ENCODE data around the gene ARHGAP11A. TPM values are rescaled to one million over a fixed set of nuclear protein-coding genes. Genes with fewer than 3 reads are reported as not detected.

The ARHGAP11A gene
- polyA plus RNA-seq, 1 donor (not counting 4 experiments of a cell fraction or from before 2014, with no cell fraction given): 11.3 TPM

DNA sequence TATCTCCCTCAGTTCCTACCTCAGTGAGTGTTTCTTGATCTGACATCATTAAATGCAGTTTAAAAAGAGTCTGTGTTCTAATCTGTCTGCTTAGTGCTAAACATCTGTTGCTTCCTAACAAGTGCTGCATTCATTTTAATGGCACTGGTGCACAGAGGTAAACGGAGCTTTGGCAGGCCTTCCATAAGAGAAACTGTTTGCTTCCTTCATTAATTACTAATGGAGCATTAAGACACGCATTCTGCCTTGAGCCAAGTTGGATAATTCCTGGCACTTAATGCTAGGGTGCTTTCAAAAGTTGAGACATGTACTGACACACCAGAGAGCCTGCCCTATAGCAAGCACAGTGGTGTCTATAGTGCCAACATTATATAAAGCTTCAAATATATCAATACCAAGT is 60.9 kb downstream of the ARHGAP11A start:
- H2AFZ ChIP-seq (ENCODE audit: control insufficient read depth, low read length): peak overlapping the region; percentile 8
- no peaks in the 10 kb centered on the region for H4K20me1 ChIP-seq (ENCODE audit: control insufficient read depth, extremely low read depth, insufficient read depth, low read length)
- DNase-seq (ENCODE audit: low read depth, low spot score): no peak
- no peaks in the 10 kb centered on the region for H3K79me2 ChIP-seq (ENCODE audit: control insufficient read depth, insufficient read depth, low read length)
- peak; percentile 26 for FAIRE-seq
- no peak overlapping the region for H3K9ac ChIP-seq (ENCODE audit: control insufficient read depth, extremely low read depth, insufficient read depth, low read length)
- no peak overlapping the region for H3K4me3 ChIP-seq (ENCODE audit: control insufficient read depth in 2 of 3, extremely low read depth in 1 of 3, insufficient read depth in 2 of 3, low read depth in 1 of 3, low read length in 3 of 3)
- TF ChIP-seq, protein P1, sequence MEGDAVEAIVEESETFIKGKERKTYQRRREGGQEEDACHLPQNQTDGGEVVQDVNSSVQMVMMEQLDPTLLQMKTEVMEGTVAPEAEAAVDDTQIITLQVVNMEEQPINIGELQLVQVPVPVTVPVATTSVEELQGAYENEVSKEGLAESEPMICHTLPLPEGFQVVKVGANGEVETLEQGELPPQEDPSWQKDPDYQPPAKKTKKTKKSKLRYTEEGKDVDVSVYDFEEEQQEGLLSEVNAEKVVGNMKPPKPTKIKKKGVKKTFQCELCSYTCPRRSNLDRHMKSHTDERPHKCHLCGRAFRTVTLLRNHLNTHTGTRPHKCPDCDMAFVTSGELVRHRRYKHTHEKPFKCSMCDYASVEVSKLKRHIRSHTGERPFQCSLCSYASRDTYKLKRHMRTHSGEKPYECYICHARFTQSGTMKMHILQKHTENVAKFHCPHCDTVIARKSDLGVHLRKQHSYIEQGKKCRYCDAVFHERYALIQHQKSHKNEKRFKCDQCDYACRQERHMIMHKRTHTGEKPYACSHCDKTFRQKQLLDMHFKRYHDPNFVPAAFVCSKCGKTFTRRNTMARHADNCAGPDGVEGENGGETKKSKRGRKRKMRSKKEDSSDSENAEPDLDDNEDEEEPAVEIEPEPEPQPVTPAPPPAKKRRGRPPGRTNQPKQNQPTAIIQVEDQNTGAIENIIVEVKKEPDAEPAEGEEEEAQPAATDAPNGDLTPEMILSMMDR (optimal IDR thresholded peaks at IDR 0.05 in 1 of 3, IDR thresholded peaks at IDR 0.05 in 1 of 3, conservative IDR thresholded peaks at IDR 0.05 in 1 of 3; ENCODE audit: extremely low read depth in 1 of 3, insufficient read depth in 2 of 3, low read length in 3 of 3): no peak
- TF ChIP-seq EZH2 (IDR thresholded peaks at IDR 0.05; ENCODE audit: low read length): no peak
- peaks cover 5% of the 10 kb centered on the region for H3K4me1 ChIP-seq (ENCODE audit: control insufficient read depth, extremely low read depth, insufficient read depth, low read length)
- H3K36me3 ChIP-seq (ENCODE audit: control insufficient read depth in 2 of 2, extremely low read depth in 1 of 2, insufficient read depth in 2 of 2, low read length in 2 of 2): no peaks in the 10 kb centered on the region
- H3K27ac ChIP-seq (ENCODE audit: control insufficient read depth, insufficient read depth, low read length): no peak overlapping the region
- H3K9me3 ChIP-seq (ENCODE audit: control insufficient read depth, low read depth, low read length): no peaks in the 10 kb centered on the region
- H3K9me1 ChIP-seq (ENCODE audit: control insufficient read depth, extremely low read depth, insufficient read depth, low read length): no peaks in the 10 kb centered on the region
- dilution Hi-C loops (cut with MboI; ENCODE audit: extremely low pct_ligation_motif_present, low sequenced_read_pairs): no loop called here
- no peak overlapping the region for H3K4me2 ChIP-seq (ENCODE audit: control insufficient read depth, extremely low read depth, insufficient read depth, low read depth, low read length)
- H3K27me3 ChIP-seq (ENCODE audit: control insufficient read depth, extremely low read depth, insufficient read depth, low read length): no peaks in the 10 kb centered on the region

DNA sequence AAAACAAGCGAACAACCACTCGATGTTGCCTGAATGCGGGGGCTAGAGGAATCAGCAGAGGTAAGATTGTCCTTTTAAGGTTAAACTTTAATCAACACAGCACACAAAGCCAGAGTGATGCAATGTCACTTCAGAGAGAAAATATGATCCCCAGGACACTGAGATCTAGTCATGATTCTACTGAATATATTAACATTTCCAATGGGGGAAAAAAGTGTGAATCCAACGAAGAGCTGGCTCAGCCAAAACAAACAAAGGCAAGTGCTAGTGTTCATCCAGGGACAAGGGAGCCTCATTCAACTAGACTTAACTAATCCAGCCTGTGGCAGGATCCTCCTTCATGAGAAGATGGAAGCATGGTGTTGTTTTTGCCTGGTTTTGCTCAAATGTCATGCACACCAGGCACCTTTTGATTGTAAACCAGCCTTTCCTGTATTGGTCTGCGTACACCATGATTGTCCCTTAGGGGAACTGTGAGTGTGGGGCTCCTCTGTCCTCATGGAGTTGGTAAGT is 62.0 kb downstream of the ARHGAP11A start:
- dilution Hi-C loops (cut with MboI; ENCODE audit: extremely low pct_ligation_motif_present, low sequenced_read_pairs): no loop called here
- no peaks in the 10 kb centered on the region for H3K27me3 ChIP-seq (ENCODE audit: control insufficient read depth, extremely low read depth, insufficient read depth, low read length)
- no peaks in the 10 kb centered on the region for H3K9me1 ChIP-seq (ENCODE audit: control insufficient read depth, extremely low read depth, insufficient read depth, low read length)
- DNase-seq (ENCODE audit: low read depth, low spot score) (no peak), FAIRE-seq (no peak)
- TF ChIP-seq, protein P1 (optimal IDR thresholded peaks at IDR 0.05 in 1 of 3, IDR thresholded peaks at IDR 0.05 in 1 of 3, conservative IDR thresholded peaks at IDR 0.05 in 1 of 3; ENCODE audit: extremely low read depth in 1 of 3, insufficient read depth in 2 of 3, low read length in 3 of 3): no peak
- no peak for TF ChIP-seq EZH2 (IDR thresholded peaks at IDR 0.05; ENCODE audit: low read length)
- no peaks in the 10 kb centered on the region for H3K9me3 ChIP-seq (ENCODE audit: control insufficient read depth, low read depth, low read length)
- no peaks in the 10 kb centered on the region for H3K36me3 ChIP-seq (ENCODE audit: control insufficient read depth in 2 of 2, extremely low read depth in 1 of 2, insufficient read depth in 2 of 2, low read length in 2 of 2)
- peaks cover 11% of the 10 kb centered on the region for H3K4me1 ChIP-seq (ENCODE audit: control insufficient read depth, extremely low read depth, insufficient read depth, low read length)
- H3K79me2 ChIP-seq (ENCODE audit: control insufficient read depth, insufficient read depth, low read length): no peaks in the 10 kb centered on the region
- H3K4me3 ChIP-seq (ENCODE audit: control insufficient read depth in 2 of 3, extremely low read depth in 1 of 3, insufficient read depth in 2 of 3, low read depth in 1 of 3, low read length in 3 of 3): no peak overlapping the region
- no peak overlapping the region for H2AFZ ChIP-seq (ENCODE audit: control insufficient read depth, low read length)
- H3K4me2 ChIP-seq (ENCODE audit: control insufficient read depth, extremely low read depth, insufficient read depth, low read depth, low read length): no peak overlapping the region
- no peaks in the 10 kb centered on the region for H4K20me1 ChIP-seq (ENCODE audit: control insufficient read depth, extremely low read depth, insufficient read depth, low read length)
- H3K27ac ChIP-seq (ENCODE audit: control insufficient read depth, insufficient read depth, low read length): no peak overlapping the region
- H3K9ac ChIP-seq (ENCODE audit: control insufficient read depth, extremely low read depth, insufficient read depth, low read length): no peak overlapping the region

All from keratinocyte (primary cell).